T-cell (primary cell): Measurements from ENCODE around the gene NECTIN3. TPM values are rescaled to one million over a fixed set of nuclear protein-coding genes. Genes with fewer than 3 reads are reported as not detected.

Experiments
- ATAC-seq, 4 experiments: fragments of 200-7000 bp in 3 of 4; fragments of 150-1000 bp in 1 of 4; cut with Tn5 transposase; replicated peaks in 1 of 4; 1 replicate in 3 of 4; 2 replicates in 1 of 4; pipeline ENCODE4 v1.10.0; 2021; ENCODE audit warnings: moderate library complexity in 3 of 4, mild to moderate bottlenecking in 2 of 4, moderate number of reproducible peaks in 1 of 4
- CTCF ChIA-PET, 2 donors: fragments of 300-600 bp; sonication (Branson Sonifier 250); formaldehyde crosslinking; loops; one replicate each; lab custom pipeline; 2022; ENCODE audit warnings: antibody characterized with exemption in 2 of 2; lab: Charles Lee
- POLR2A ChIA-PET, 2 donors: fragments of 300-600 bp; sonication (Branson Sonifier 250); formaldehyde crosslinking; loops; one replicate each; lab custom pipeline; 2022; ENCODE audit warnings: antibody characterized with exemption in 2 of 2; lab: Charles Lee
- DNase-seq, 35 experiments: peaks; one replicate each; pipeline versions ENCODE4 v3.0.0 to v3.0.0-alpha.2; 2013 to 2023
- H3K27ac ChIP-seq: one replicate; pipeline ENCODE4 v1.5.1; 2013; ENCODE audit warnings: low read length
- H3K27me3 ChIP-seq, 2 experiments: replicated peaks in 1 of 2; 1 replicate in 1 of 2; 2 replicates in 1 of 2; pipeline versions ENCODE4 v1.6.1 to v1.7.0; 2013; ENCODE audit warnings: low read length in 1 of 2, mixed read lengths in 1 of 2; ENCODE audit not compliant: control insufficient read depth in 2 of 2, insufficient read depth in 2 of 2; ENCODE audit errors: extremely low read depth in 1 of 2
- H3K36me3 ChIP-seq, 2 donors: 1 replicate in 1 of 2; 2 replicates in 1 of 2; pipeline versions ENCODE4 v1.6.1 to v1.7.0; 2013; ENCODE audit warnings: low read length in 1 of 2; ENCODE audit not compliant: control insufficient read depth in 2 of 2, insufficient read depth in 1 of 2; ENCODE audit errors: extremely low read depth in 1 of 2
- H3K4me1 ChIP-seq, 2 experiments: 1 replicate in 1 of 2; 2 replicates in 1 of 2; pipeline versions ENCODE4 v1.6.1 to v1.7.0; 2013; ENCODE audit warnings: low read length in 2 of 2, mixed read lengths in 1 of 2; ENCODE audit not compliant: insufficient read depth in 2 of 2, control insufficient read depth in 1 of 2; ENCODE audit errors: extremely low read depth in 1 of 2
- H3K4me3 ChIP-seq, 2 donors: 1 replicate in 1 of 2; 2 replicates in 1 of 2; pipeline versions ENCODE4 v1.5.1 to v1.7.0; 2013; ENCODE audit warnings: mild to moderate bottlenecking in 2 of 2, low read length in 1 of 2, moderate library complexity in 1 of 2; ENCODE audit not compliant: control insufficient read depth in 1 of 2; ENCODE audit errors: extremely low read depth in 1 of 2
- H3K9me3 ChIP-seq: 2 replicates; pipeline ENCODE4 v1.7.0; 2013
- H3K27ac Mint-ChIP-seq, 2 donors: one replicate each; pipeline ENCODE4 v1.8.0; 2020 to 2021; ENCODE audit warnings: mild to moderate bottlenecking in 2 of 2, mixed read lengths in 2 of 2
- H3K27me3 Mint-ChIP-seq, 2 donors: one replicate each; pipeline ENCODE4 v1.8.0; 2021 to 2022; ENCODE audit warnings: mixed read lengths in 2 of 2
- H3K36me3 Mint-ChIP-seq: one replicate; pipeline ENCODE4 v1.8.0; 2021; ENCODE audit warnings: mixed read lengths
- H3K4me1 Mint-ChIP-seq, 3 donors: one replicate each; pipeline ENCODE4 v1.8.0; 2020 to 2022; ENCODE audit warnings: mixed read lengths in 3 of 3, mild to moderate bottlenecking in 1 of 3
- H3K4me3 Mint-ChIP-seq, 3 donors: one replicate each; pipeline ENCODE4 v1.8.0; 2020 to 2022; ENCODE audit warnings: mild to moderate bottlenecking in 3 of 3, mixed read lengths in 3 of 3, moderate library complexity in 3 of 3
- H3K9me3 Mint-ChIP-seq, 3 donors: one replicate each; pipeline ENCODE4 v1.8.0; 2020 to 2022; ENCODE audit warnings: mixed read lengths in 3 of 3
- WGBS: methylation state at CpG from one replicate; pipeline ENCODE4 v1.1.5; 2013; ENCODE audit warnings: missing lambda C conversion rate; ENCODE audit not compliant: insufficient coverage; 5-methylcytosine and 5-hydroxymethylcytosine counted together
- total RNA-seq, 35 experiments: library from RNA in 6 of 35; stranded (reverse) in 6 of 35; fragments of 120-200 nt in 1 of 35; gene quantifications; one replicate each; pipeline versions ENCODE4 v1.2.1 to v1.2.4 and lab custom pipeline; 2013 to 2026

The NECTIN3 gene
- total RNA-seq, 5 donors from 2014 or later (not counting 1 experiment from before 2014, with no cell fraction given), result 6.7 to 11.3 (median 8.4) TPM

DNA sequence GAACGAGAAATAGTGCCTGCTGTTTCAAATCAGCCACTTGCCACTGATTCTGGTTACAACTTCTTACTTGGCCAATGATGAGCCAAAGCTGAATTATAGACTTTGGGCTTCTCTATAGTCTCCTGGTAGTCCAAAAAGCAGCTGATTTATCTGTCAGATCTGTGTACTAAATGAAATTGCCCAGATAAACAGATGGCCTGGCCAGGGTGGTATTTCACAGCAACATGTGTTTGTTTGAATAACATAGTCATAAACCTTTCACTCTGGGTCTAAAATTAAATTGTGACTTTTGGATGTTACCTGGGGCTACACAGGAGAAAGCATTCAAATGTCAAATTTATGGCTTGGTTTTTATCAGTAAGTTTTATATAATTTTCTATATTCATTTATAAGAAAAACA is 147.0 kb downstream of the NECTIN3 start:
- Mint-ChIP-seq H3K4me1 (no peaks in the 10 kb centered on the region), H3K9me3 (no peaks in the 10 kb centered on the region), H3K4me3 (no peak overlapping the region), H3K36me3 (no peaks in the 10 kb centered on the region), H3K27me3 (no peaks in the 10 kb centered on the region), H3K27ac (no peak overlapping the region)
- H3K4me3 ChIP-seq, result no peak overlapping the region
- H3K9me3 ChIP-seq, result no peaks in the 10 kb centered on the region
- POLR2A ChIA-PET, result no interaction called here
- H3K4me1 ChIP-seq, result no peaks in the 10 kb centered on the region
- WGBS, result 86% methylated on average over 1 of the region's 1 CpG
- ATAC-seq (no peak), DNase-seq (no peak)
- H3K27me3 ChIP-seq, result no peaks in the 10 kb centered on the region
- CTCF ChIA-PET, result no interaction called here
- no peak overlapping the region for H3K27ac ChIP-seq
- no peaks in the 10 kb centered on the region for H3K36me3 ChIP-seq

- ChIA-PET CTCF (interaction anchor here in 1 of 2 donors (0.5 kb wide), 1 partner anchor 31 kb away, joined by 5 read pairs; no protein-coding TSS in a partner anchor), POLR2A (no interaction called here)
- Mint-ChIP-seq H3K36me3 (peaks cover 3% of the 10 kb centered on the region), H3K27me3 (no peaks in the 10 kb centered on the region), H3K4me1 (no peaks in the 10 kb centered on the region), H3K9me3 (peaks cover 0 to 7% (median 6%) of the 10 kb centered on the region in 3 donors), H3K4me3 (no peak overlapping the region), H3K27ac (no peak overlapping the region)
- DNase-seq, result no peak
- Histone ChIP-seq H3K4me3 (no peak overlapping the region), H3K36me3 (peaks cover 0 to 3% of the 10 kb centered on the region in 2 donors), H3K9me3 (no peaks in the 10 kb centered on the region), H3K27me3 (no peaks in the 10 kb centered on the region), H3K27ac (no peak overlapping the region), H3K4me1 (no peaks in the 10 kb centered on the region)
- ATAC-seq, result no peak
Observed at GRCh38 chr3:111227216-111227615, 155.6 kb downstream of the NECTIN3 start.

DNA sequence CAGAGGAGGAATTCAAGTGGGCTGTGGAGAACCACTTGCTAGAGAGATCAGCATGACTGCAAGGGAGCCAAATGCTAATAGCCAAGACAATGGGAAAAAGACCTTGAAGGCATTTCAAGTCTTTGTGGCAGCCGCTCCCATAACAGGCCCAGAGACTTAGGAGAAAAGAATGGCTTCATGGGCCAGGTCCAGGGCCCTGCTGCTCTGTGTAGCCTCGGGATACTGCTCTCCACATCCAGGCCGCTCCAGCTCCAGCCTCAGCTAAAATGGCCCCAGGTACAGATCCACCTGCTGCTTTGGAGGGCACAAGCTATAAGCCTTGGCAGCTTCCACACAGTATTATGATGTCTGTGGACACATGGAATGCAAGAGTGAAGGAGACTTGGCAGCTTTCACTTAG is 157.7 kb downstream of the NECTIN3 start:
- H3K4me1 Mint-ChIP-seq, result peaks cover 0 to 6% (median 5%) of the 10 kb centered on the region in 3 donors
- Histone ChIP-seq H3K36me3 (peaks cover 0 to 3% of the 10 kb centered on the region in 2 donors), H3K27me3 (no peaks in the 10 kb centered on the region), H3K9me3 (no peaks in the 10 kb centered on the region), H3K27ac (no peak overlapping the region), H3K4me3 (no peak overlapping the region), H3K4me1 (no peaks in the 10 kb centered on the region)
- H3K4me3 Mint-ChIP-seq, result no peak overlapping the region
- CTCF ChIA-PET, result interaction anchor here in 1 of 2 donors (0.5 to 0.6 kb wide), 2 partner anchors 165 to 895 kb away, joined by 3 to 4 read pairs; no protein-coding TSS in a partner anchor
- POLR2A ChIA-PET, result no interaction called here
- DNase-seq (no peak), ATAC-seq (no peak)
- 93% methylated on average over 3 of the region's 3 CpGs for WGBS
- peaks cover 3% of the 10 kb centered on the region for H3K36me3 Mint-ChIP-seq
- no peak overlapping the region for H3K27ac Mint-ChIP-seq
- H3K27me3 Mint-ChIP-seq, result no peaks in the 10 kb centered on the region
- peaks cover 4 to 13% (median 9%) of the 10 kb centered on the region in 3 donors for H3K9me3 Mint-ChIP-seq

DNA sequence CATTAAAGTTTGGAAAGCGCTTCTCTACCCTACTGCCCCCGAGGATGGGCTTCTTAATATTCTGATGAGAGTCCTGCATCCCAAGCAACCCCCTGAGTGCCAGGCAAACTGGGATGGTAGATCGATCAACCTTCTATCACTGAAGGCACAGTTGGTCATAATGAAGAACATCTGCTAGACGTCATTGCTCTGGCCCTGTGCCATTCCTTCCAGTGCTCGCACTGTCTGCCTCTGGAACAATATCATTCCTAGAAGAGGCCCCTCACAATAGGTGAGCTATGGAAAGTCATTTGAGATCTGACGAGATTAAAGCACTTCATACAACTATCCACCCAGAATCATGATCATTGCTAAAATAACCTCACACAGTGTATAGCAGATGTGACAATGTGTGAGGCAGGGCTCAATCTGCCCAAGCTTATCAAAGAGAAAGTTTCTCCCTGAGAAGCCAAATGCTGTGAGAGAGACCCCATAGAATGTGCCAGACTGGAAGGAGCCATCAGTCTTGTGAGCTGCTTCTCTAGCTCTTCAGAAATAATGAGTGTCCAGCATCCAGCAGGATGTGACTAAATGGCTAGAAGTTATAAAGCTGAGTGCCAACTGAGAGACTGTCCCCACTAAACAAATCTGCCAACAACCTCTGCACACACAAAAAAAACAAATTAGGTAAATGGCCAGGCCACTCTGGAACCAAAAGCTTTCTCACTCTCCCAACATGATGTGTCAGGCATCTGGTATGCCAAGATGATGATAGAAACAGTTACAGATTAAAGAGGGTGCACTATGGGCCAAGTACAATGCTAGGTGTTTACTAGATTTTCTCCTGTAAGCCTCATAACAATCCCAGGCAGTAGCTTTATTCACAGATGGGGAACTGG is 165.5 kb downstream of the NECTIN3 start:
- Mint-ChIP-seq H3K4me3 (no peak overlapping the region), H3K4me1 (peaks cover 34 to 38% (median 36%) of the 10 kb centered on the region in 3 donors), H3K36me3 (no peaks in the 10 kb centered on the region), H3K27ac (peak overlapping the region; percentile 35 to 37), H3K27me3 (no peaks in the 10 kb centered on the region), H3K9me3 (peaks cover 4 to 7% (median 6%) of the 10 kb centered on the region in 3 donors)
- Histone ChIP-seq H3K4me1 (peaks cover 0 to 12% of the 10 kb centered on the region in 2 experiments), H3K9me3 (peaks cover 2% of the 10 kb centered on the region), H3K4me3 (no peak overlapping the region), H3K27me3 (no peaks in the 10 kb centered on the region), H3K36me3 (no peaks in the 10 kb centered on the region), H3K27ac (no peak overlapping the region)
- 93% methylated on average over 4 of the region's 6 CpGs for WGBS
- CTCF ChIA-PET, result interaction anchor here in 1 of 2 donors (0.5 kb wide), 1 partner anchor 227 kb away, joined by 8 read pairs; no protein-coding TSS in a partner anchor
- DNase-seq (no peak), ATAC-seq (no peak)
- POLR2A ChIA-PET, result no interaction called here

GRCh38 chr3:111237946-111238345 is 166.3 kb downstream of the NECTIN3 start:
- no peaks in the 10 kb centered on the region for H3K27me3 Mint-ChIP-seq
- Histone ChIP-seq H3K27me3 (no peaks in the 10 kb centered on the region), H3K9me3 (peaks cover 2% of the 10 kb centered on the region), H3K27ac (no peak overlapping the region), H3K4me3 (no peak overlapping the region), H3K4me1 (peaks cover 0 to 12% of the 10 kb centered on the region in 2 experiments), H3K36me3 (no peaks in the 10 kb centered on the region)
- POLR2A ChIA-PET, result no interaction called here
- peaks cover 4 to 7% (median 6%) of the 10 kb centered on the region in 3 donors for H3K9me3 Mint-ChIP-seq
- no peaks in the 10 kb centered on the region for H3K36me3 Mint-ChIP-seq
- CTCF ChIA-PET, result interaction anchor here in 1 of 2 donors (0.6 to 0.7 kb wide), 2 partner anchors 170 to 1418 kb away, joined by 3 read pairs; no protein-coding TSS in a partner anchor
- peaks cover 34 to 38% (median 36%) of the 10 kb centered on the region in 3 donors for H3K4me1 Mint-ChIP-seq
- no CpG with 5 or more reads among the region's 1 CpG for WGBS
- peak overlapping the region; percentile 80 to 90 for H3K27ac Mint-ChIP-seq
- no peak overlapping the region for H3K4me3 Mint-ChIP-seq
- no peak for DNase-seq
- no peak for ATAC-seq

DNA sequence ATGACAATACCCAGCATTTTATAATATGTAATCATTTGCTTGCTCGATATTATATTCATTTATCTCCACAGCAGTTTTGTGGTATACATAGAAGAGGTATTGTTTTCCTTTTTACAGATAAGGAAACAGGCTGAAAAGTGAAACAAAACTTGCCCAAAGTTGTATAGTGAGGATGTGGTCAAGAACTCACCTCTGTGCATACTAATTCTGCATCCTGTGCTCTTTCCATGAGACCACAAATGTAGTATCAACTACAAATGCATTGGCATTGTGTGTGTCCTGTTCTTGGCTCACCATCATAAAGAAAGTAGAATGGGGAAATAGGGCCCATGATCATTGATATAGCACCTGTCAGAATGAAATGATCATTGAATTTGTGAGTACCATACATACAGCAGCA is 167.3 kb downstream of the NECTIN3 start:
- Mint-ChIP-seq H3K27ac (peak overlapping the region; percentile 64 to 86), H3K4me1 (peaks cover 34 to 36% (median 35%) of the 10 kb centered on the region in 3 donors), H3K27me3 (no peaks in the 10 kb centered on the region), H3K36me3 (peaks cover 3% of the 10 kb centered on the region), H3K4me3 (peak overlapping the region in 2 of 3 donors; percentile 9 to 22), H3K9me3 (peaks cover 7 to 11% (median 8%) of the 10 kb centered on the region in 3 donors)
- H3K27ac ChIP-seq, result peak overlapping the region; percentile 50
- H3K4me1 ChIP-seq, result peaks cover 0 to 12% of the 10 kb centered on the region in 2 experiments
- no peaks in the 10 kb centered on the region for H3K36me3 ChIP-seq
- no peak overlapping the region for H3K4me3 ChIP-seq
- ATAC-seq (peak; percentile 85 to 97 (median 95)), DNase-seq (peak in 3 of 35 experiments; percentile 6 to 51 (median 6))
- no peaks in the 10 kb centered on the region for H3K27me3 ChIP-seq
- POLR2A ChIA-PET, result no interaction called here
- H3K9me3 ChIP-seq, result peaks cover 2% of the 10 kb centered on the region
- no CpG with 5 or more reads among the region's 1 CpG for WGBS
- CTCF ChIA-PET, result no interaction called here
